GM08714 (cell line): ENCODE data around the gene CYTH2.

ENCODE experiments used
- H3K4me3 ChIP-seq: fragments of 200-500 bp; sonication (Bioruptor generic); 2 replicates; pipeline ENCODE4 v1.5.1; 2014; ENCODE audit warnings: mild to moderate bottlenecking, low read length, inconsistent platforms
- ZNF274 ChIP-seq: IDR thresholded peaks from 2 replicates; pipeline ENCODE4 v1.6.1; 2012; ENCODE audit warnings: mild to moderate bottlenecking, low read depth, low read length

The CYTH2 gene

GRCh38 chr19:48461982-48462655 is 7.0 kb upstream of the CYTH2 start:
- H3K4me3 ChIP-seq, result no peak overlapping the region
- no peak for TF ChIP-seq ZNF274

- no peak overlapping the region for H3K4me3 ChIP-seq
- no peak for TF ChIP-seq ZNF274
Observed at GRCh38 chr19:48465215-48465614, 4.0 kb upstream of the CYTH2 start.

- no peak for TF ChIP-seq ZNF274
- no peak overlapping the region for H3K4me3 ChIP-seq
Observed at GRCh38 chr19:48466561-48467325, 2.4 kb upstream of the CYTH2 start.

DNA sequence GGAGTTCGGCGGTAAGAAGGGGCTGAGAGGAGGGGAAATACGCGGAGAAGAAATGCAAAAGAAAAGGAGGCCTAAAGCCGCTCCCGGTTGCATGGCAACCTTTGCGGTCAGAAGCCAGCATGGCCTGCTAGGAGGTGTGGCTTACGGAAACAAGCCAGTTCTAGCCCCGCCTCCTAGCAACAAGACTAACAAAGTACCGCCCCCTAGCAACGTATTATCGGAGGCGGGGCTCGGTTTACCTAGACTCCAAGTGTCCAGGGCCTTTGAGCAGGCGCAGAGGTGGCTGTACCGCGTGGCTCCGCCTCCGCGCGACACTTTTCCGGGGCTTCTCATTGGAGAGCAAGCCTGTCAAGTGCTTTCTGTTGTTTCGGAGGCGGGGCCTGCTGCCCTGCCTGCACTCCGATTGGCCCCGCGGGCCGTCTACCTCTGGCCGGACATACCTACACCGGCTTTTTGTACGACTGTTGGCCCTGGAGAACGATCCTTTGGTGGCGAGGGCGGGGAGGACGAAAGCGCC is 339 bp upstream of the CYTH2 start:
- TF ChIP-seq ZNF274, result no peak
- H3K4me3 ChIP-seq, result peak overlapping the region; percentile 87; the same call in 1 of the 2 replicates

GRCh38 chr19:48469934-48470680 is 938 bp downstream of the CYTH2 start:
- H3K4me3 ChIP-seq, result peak overlapping the region; percentile 87
- no peak for TF ChIP-seq ZNF274

DNA sequence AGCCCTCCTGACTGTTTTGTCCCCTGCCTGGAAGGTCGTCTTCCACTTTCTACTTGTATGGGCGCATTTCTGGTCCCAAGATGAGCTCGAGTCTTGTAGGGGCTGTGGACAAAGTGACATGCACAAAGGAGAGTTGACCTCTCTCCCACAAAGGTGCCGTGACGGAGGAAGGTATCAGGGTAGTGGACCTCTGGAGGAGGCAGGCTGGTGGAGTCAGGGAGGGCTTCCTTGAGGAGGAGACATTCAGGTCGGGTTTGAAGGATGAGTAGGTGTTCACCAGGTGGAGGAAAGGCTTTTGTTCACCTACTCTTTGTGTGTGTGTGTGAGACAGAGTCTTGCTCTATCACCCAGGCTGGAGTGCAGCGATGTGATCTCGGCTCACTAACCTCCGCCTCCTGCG is 1.7 kb downstream of the CYTH2 start:
- no peak overlapping the region for H3K4me3 ChIP-seq
- TF ChIP-seq ZNF274, result no peak

GRCh38 chr19:48471836-48472235 is 2.7 kb downstream of the CYTH2 start:
- no peak overlapping the region for H3K4me3 ChIP-seq
- TF ChIP-seq ZNF274, result no peak

DNA sequence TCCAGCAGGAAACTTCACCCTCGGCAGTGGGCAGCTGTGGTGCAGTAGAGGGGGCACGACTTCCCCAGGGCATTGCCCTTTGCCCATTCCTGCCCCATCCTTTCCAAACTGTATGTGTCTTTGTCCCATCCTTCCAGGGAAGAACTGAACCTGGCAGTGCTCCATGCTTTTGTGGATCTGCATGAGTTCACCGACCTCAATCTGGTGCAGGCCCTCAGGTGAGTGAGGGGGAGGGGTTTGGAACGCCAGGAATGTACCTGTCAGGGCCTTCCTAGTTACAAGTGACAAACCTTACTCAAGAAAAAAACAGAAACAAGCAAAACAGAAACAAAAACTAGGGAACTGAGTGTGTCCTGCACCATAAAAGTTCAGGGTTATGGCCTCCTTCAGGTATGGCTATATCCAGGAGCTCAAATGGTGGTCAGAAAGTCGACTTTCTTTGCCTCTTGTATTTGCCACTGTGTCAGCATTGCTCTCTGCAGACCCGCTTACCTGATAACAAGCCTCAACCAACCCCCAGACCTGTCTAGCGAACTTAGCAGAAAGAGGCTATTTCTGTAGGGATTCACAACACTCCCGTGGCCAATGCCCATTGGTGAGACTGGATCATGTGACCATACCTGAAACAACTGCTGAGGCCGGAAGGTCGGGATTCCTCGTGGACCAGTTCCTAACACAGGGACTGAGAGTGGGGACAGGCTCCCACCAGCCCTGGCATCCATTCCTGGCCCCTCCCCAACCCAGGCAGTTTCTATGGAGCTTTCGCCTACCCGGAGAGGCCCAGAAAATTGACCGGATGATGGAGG is 4.2 kb downstream of the CYTH2 start:
- no peak for TF ChIP-seq ZNF274
- H3K4me3 ChIP-seq, result no peak overlapping the region

DNA sequence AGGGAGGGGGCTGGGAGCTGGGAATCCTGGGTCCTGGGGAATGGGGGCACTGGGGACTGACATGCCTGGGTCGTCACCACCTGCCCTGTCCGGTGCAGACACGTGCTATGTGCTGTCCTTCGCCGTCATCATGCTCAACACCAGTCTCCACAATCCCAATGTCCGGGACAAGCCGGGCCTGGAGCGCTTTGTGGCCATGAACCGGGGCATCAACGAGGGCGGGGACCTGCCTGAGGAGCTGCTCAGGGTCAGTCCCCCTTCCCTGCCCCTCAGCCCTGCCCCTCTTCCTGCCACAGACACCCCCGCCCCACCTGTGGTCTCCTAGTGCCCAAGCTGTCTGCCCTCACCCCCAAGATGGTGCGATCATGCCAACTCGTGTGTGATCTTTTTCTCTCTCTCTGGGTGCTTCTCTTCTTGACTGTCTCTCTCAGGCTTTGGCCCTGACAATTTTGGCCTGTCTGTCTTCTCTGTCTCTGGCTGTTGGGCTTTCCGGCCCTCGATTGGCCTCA is 5.0 kb downstream of the CYTH2 start:
- no peak overlapping the region for H3K4me3 ChIP-seq
- no peak for TF ChIP-seq ZNF274

DNA sequence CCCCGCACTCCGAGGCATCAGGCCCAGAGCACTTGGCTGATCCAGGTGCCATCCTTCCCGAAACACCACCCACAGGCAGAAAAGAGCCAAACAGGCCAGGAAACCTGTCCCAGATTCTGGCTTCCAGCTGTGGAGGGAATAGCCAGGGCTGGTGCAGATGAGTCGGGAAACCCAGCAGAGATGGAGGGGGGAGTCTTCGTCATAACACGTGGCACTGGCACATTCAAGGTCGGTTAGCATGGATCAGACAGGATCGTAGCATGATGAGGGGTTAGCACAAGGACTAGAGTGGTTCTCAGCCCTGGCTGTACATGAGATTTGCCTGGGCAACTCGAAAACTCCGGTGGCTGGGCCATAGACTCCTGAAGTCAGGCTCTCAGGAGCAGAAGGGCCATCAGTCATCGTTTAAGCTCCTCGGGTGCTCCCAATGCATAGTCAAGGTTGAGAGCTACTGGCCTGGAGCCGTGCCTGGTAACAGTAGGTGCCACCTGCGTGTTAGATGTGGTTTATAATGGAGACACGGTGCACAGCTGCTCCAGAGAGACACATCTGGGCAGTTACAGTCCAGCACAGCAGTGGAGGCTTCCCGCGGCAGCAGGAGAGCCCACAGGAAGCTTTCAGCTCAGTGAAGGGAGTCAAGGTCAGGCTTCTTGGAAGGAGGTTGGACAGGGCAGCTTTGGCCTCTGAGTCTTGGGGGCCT is 6.3 kb downstream of the CYTH2 start:
- no peak overlapping the region for H3K4me3 ChIP-seq
- TF ChIP-seq ZNF274, result no peak

DNA sequence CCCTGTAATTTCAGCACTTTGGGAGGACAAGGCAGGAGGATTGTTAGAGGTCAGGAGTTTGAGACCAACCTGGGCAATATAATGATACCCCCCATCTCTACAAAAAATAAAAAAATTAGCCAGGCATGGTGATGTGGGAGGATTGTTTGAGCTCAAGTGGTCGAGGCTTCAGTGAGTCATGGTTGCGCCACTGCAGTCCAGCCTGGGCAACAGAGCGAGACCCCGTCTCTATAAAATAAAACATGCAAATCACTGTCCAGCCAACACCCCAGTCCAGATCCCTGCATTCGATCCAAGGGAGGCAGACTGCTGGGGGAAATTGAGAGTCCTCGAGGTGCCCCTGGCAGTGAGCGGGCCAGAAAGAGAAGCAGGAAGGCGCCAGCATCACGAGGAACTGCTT is 7.0 kb downstream of the CYTH2 start:
- TF ChIP-seq ZNF274, result no peak
- no peak overlapping the region for H3K4me3 ChIP-seq

GRCh38 chr19:48477067-48477685 is 8.0 kb downstream of the CYTH2 start:
- no peak overlapping the region for H3K4me3 ChIP-seq
- no peak for TF ChIP-seq ZNF274
